HG03439 (cell line): Measurements from ENCODE around the gene XPO6.

ENCODE experiments used
- ATAC-seq: cut with Tn5 transposase; IDR thresholded peaks from one replicate; pipeline ENCODE4 v1.9.1; 2021; ENCODE audit warnings: mild to moderate bottlenecking, moderate library complexity; ENCODE audit not compliant: unreplicated experiment

Gene XPO6

DNA sequence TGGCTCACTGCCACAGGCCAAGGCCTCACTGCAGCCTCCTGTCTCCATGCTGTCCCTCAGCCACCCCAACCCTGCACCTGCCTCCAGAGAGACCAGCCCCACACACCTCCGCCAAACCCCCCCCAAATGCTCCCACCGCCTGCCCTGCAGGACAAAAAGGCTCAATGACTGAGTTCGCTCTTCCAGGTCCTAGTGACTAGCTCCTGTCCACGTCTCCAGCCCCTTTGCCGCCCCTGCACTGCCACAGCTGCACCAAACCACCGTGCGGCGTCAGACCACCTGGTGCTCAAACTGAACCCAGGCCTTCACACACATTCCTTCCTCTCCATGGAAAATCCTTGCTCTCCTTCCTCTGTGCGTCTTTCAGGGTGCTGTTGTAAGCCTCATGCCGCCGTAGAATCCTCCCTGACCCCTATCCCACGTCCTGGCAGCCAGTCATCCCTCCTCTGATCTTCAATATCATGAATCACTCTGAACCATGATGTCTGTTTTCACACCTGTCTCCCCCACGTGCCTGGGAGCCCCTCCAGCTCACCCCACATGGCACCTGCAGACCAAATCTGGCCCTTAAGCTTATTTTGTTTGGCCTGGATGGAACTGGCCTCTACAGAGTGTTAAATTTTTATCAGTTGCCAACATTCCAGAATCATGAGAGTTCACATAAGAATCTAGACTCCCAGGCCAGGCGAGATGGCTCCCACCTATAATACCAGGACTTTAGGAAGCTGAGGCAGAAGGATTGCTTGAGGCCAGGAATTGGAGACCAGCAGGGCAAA, 144.0 kb downstream of the XPO6 start:
- no peak for ATAC-seq

DNA sequence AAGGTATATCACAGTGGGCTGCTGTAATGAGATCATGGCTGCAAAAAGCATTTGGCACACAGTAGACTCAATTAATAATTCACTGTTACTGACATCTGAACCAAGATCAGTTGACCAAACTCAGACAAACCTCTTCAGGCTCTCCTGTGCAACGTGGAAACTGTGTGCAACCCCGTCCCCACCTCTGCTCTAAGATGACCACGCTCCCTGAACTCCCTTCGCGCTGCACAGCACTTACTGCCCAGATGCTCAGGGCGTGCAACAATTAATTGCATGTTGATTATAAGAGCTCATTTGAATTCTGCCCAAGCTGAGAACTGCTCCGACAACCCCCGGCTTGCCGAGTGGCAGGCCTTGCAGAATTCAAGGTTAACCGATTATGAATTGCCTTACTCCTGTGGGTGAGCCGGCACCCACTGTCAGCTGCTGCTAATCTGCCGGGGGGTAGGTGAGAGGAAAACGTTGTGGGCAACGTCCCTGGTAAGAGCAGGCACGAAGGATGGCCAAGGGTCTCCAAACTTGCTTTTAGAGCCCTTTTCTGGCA, 147.0 kb downstream of the XPO6 start:
- ATAC-seq: no peak

DNA sequence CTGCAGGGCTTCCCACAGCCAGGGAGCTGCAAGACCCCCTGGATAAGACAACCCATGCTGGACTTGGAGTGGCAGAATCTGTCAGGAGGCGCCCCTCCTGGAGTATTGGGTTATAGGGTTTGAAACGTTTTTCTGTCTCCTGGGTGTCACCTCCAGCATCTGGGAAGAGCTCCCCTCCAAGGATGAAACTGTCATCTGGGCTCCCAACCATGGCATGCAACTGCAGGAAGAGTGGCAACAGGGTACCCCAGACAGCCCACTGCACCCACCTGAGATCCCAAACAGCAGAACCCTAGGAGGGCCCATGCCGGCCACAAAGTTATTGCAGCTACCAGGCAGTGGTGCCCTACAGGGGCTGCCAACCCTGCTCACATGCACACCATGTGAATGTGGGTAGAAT, 147.6 kb downstream of the XPO6 start:
- no peak for ATAC-seq

DNA sequence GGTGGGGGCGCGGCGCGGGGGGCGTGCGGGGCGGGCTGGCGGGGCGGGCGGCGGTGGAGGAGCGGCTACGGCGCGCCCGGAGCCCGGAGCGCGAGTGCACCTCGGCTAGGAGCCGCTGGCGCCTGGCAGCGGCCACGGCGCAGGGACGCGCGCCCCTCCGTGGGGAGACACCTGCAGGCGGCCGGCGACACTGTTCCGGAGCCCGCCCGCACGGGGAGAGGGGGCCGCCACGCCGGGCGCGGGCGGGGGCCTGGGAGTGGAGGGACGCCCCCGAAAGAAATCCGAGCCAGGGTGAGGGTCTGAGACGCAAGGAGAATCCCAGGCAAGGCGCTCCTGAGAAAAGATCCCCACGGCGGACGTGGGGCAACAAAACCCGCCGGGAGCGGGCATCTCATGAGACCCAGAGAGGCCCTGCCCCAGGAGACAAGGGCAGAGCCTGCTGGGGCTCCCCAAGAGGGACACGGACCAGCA, 148.1 kb downstream of the XPO6 start, which contains the start of gene GSG1L:
TSS of gene GSG1L (minus strand) at position 124 of the 471 bp plus-strand sequence. CDS start 290 bp downstream, outside the sequence.
- ATAC-seq: no peak

DNA sequence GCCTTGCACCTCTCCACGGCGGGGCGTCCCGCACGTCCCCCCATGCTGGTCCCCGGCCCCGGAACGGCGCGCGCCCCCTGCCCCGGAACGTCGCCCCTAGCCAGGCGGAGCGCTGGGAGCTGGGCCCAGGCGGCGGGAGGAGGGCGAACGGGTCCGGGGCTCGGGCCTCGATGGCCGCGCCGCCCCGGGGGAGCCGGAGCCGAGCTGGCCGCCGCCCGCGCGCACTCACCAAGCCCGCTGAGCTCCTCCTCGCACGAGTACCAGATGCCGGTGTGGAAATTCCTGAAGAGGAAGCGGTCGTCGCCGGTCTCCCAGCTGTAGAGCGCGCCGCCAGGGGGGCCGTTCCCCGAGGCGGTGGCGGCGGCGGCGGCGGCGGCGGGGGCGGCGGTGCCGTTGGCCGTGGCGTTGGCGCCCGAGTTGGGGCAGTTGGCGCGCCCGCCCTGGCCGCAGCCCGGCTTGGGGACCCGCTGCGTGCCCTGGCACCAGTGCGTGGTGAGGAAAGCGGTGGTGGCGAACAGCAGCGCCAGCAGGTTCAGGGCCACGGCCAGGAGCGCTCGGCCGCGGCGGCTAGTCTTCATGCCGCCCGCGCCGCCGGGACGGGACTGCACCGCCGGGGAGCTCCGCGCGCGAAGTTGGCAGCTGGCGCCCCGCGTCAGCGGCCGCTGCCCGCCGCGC, 148.8 kb downstream of the XPO6 start:
- no peak for ATAC-seq

DNA sequence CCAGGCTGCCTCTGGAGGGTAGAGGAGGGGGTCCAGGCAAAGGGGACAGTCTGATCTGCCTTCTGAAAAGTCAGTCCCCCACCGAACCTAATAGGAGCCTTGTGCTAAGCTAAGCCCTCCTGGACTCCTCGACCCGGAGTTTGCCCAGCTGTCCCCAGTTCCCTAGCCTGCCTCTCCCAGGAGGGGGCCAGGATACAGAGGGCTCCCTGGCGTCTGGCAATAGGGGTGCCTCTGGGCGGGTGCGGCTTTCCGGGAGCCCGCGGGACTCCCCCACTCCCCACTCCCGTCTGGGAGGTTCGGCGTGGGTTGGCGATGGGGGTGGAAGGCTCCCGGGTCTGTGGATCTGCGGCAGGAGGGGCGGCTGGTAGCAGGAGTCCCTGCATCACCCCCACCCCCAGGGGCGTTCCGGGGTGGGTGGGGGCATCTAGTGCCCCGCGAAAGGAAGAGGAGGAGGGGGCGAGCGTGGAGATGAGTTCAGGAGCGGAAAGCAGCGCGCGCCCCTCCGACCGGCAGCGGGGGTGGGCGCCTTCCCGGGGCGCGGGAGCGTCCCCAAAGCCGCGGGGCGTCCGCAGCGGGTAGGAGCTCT, 149.4 kb downstream of the XPO6 start:
- no peak for ATAC-seq

DNA sequence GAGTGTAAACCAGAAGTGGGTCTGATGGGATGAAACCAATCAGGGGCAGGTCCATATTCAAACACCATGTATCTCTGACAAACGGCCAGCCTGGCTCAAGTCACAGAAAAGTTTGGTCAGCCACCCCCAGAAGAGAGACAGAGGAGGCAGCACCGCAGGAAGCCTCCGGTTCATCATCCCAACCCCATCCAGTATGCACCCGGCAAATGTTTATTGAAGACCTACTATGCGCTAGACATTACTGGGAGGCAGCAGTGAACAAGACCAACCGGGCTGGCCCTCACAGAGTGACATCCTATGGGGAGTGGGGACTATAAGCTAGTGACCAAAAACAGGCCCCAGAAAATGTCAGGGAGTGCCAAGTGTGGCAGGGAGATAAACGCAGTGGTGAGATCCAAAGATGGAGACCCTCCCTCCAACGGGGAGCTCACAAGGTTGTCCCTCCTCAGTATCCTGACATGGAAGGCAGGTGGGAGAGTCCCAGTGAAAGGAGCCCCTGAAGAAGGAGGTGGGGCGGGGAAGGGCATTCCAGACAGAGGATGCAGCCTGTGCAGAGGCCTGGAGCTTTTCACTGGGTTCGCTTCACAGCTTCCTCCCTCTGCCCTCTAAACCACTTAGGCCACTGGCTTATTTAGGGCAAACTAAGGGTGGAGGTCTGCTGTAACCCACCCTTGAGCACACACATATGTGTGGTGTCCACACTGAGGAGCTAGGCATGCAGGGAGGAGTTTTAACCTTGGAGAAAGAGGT, 150.2 kb downstream of the XPO6 start:
- no peak for ATAC-seq

DNA sequence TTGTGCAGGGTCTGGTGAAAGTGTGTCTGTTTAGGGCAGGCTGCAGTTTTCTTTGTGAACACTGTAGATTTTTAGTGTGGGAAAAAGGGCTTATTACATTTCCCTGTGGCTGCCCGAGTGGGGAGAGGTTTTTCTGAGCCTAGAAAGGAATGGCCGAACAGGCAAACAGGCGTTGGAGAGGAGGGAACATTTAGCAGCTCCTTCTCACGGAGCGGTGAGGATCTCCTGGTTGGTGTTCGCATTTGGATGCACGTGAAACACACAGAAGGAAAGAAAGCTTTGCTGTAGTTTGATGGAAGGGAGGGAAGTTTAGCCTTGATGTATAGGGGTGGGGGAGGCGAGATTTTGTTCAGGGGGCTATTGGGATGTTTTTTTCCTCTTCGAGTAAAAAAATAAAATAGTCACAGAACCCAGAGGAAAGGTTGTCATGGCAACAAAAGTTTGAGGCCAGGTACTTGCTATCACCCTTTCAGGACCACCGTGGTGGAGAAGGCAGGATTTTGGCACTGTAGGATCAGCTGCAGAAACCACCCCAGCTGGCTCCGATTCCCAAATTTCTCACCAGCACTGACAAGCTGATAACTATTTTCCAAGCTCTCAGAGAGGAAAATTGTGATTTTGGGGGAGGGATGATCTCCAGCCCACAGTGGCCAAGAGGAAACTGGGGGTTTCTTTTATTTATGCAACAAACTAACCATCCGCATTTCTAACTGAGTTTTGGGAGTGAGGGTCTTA, 151.8 kb downstream of the XPO6 start:
- no peak for ATAC-seq

DNA sequence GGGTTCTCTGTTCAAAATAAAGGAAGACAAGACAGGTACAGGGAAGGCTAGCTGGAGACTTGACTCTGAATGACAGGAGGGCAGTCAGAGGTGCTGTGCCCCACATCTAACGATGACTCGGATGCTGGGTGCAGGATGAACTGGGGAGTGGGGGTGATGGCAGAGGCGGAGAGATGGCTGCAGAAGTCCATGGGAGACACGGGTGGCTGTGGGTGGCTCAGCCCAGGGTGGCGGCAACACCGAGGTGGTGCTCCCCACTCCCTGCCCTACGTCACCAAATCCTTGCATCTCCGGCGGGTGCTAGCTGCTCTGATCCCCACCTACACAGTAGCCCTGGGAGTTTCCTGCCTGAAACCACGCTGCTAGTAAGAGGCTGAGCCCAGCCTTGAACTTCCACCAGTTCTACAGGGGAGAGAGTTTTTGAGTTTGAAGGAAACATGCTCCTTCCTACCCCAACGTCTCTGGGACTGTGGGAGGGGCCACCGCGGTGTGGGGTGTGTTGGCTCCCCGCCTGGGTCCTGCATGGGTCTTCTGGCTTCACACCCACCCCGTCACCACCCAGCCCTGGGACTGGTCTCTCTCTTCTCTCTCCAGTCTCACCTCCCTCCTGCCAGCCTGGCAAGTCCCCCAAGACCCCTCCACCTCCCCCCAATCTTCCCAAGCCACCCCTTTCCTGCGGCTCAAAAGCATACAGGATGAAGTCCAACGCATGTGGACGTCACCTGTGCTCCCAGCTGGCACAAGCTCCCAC, 152.8 kb downstream of the XPO6 start:
- no peak for ATAC-seq

DNA sequence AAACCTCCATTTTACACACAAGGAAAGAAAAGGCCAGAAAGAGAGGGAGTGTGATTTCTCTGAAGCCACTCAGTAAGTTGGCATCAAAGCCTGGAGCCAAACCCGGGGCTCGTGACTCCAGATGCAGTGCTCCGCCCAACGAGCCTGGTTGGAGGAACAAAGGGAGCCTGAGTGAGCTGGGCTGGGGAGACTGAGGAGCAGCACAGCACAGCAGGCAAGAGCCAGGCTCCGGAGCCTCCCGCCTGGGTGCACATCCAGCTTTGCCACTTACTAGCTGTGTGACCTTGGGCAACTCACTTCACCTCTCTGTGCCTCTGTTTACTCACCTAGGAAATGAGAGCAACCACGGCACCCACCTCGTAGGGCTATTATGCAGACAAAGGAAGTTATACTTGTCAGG, 153.8 kb downstream of the XPO6 start:
- ATAC-seq: no peak

DNA sequence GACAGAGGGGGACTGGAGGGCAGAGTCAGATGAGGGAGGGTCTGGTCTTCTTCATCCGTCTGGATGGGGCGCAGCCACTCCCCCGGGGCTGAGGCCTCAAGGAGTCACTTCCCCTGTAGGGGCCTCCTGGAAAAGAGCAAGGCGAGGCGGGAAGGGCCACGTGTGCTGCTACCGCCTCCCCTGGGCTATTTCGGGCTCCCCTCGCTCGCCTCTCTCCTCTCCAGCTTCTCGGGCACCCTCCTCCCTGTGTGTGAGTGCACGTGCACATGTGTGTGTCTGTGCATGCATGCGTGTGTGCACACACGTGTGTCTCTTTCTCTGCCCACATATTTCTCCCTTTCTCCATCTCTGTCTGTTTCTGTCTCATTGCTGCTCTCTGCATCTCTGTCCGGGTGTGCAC, 158.3 kb downstream of the XPO6 start:
- ATAC-seq: no peak

DNA sequence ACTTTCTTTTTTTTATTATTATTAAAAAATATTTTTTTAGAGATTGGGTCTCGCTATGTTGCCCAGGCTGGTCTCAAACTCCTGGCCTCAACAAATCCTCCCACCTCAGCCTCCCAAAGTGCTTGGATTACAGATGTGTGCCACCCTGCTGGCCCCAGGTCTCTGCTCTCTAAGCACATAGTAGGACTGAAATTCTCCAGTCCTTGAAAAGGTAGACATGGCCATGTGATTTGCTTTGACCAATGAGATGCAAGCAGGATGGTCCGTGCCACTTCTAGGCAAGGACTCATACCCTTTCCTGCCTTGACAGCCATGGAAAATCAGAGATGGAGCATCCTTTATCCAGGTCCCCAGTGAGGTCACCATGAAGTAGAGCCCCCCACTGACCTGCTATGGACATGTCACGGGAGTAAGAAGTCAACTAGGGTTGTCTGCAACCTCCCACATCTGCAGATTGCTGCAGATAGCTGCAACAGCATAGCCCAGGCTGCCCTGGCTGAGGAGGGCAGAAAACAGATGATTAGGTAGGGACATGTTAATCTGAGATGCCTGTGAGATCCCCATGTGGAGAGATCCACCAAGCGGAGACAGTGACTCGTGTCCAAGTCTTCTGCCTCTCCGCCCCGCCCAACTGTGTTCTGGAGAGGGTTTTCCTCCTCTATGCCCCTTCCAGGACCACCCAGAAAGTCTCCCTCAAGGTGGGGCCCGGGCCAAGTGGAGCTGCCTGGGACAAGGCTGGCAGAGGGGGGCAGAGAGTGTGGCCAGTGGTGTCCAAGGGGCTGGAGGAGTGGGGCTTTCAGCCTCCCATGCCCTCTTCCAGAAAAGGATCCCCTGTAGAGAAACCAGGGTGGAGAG, 159.3 kb downstream of the XPO6 start:
- ATAC-seq: no peak

DNA sequence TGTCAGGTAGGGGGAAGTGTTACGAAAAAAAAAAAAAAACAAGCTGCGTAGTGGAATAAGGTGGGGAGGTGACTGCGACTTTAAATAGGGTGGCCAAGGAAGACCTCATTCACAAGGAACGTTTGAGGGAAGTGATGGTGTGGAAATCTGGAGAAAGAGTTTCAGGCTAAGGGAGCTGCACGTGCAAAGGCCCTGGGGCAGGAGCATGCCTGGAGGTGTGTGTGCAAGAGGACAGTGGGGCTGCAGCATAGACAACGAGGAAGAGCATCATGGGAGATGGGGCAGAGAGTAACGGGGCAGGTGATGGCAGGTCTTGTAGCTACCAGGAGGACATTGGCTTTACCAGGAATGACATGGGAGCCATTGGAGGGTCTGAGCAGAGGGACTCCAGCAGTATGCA, 160.3 kb downstream of the XPO6 start:
- no peak for ATAC-seq
